Sigmoid colon (tissue), 7 donors: ENCODE data around the gene GRIP1. TPM values are rescaled to one million over a fixed set of nuclear protein-coding genes. Genes with fewer than 3 reads are reported as not detected.

Source experiments
- DNase-seq: peaks from one replicate; pipeline ENCODE4 v3.0.0-alpha.2; 2019
- H3K27ac ChIP-seq, 4 donors: fragments of 200-600 bp; sonication (generic); one replicate each; pipeline ENCODE4 v1.5.1; 2016 to 2019; ENCODE audit warnings: mild to moderate bottlenecking in 1 of 4
- H3K27me3 ChIP-seq, 3 donors: fragments of 200-600 bp; sonication (generic); one replicate each; pipeline ENCODE4 v1.5.1; 2019; ENCODE audit warnings: mild to moderate bottlenecking in 1 of 3
- H3K36me3 ChIP-seq, 4 donors: fragments of 200-600 bp; sonication (generic); one replicate each; pipeline ENCODE4 v1.5.1; 2016 to 2019
- H3K4me1 ChIP-seq, 4 donors: fragments of 200-600 bp; sonication (generic); one replicate each; pipeline ENCODE4 v1.5.1; 2017 to 2019
- H3K4me3 ChIP-seq, 4 donors: fragments of 200-600 bp; sonication (generic); one replicate each; pipeline ENCODE4 v1.5.1; 2017 to 2019; ENCODE audit warnings: mild to moderate bottlenecking in 2 of 4, moderate library complexity in 1 of 4
- H3K9me3 ChIP-seq, 4 donors: fragments of 200-600 bp in 3 of 4; sonication (generic) in 3 of 4; one replicate each; pipeline versions ENCODE4 v1.5.1 to v1.6.1; 2013 to 2019
- EP300 ChIP-seq, 4 donors: sonication (generic); formaldehyde crosslinking; IDR thresholded peaks; one replicate each; pipeline ENCODE4 v1.6.1; 2017; ENCODE audit warnings: antibody characterized with exemption in 4 of 4
- POLR2A ChIP-seq, 2 donors: fragments of 450-650 bp; IDR thresholded peaks; one replicate each; pipeline ENCODE4 v1.6.1; 2016; ENCODE audit warnings: antibody characterized with exemption in 2 of 2, mild to moderate bottlenecking in 2 of 2, moderate library complexity in 2 of 2
- POLR2AphosphoS5 ChIP-seq, 4 donors: sonication (generic); formaldehyde crosslinking; IDR thresholded peaks; one replicate each; pipeline ENCODE4 v1.6.1; 2017; ENCODE audit warnings: antibody characterized with exemption in 4 of 4
- WGBS, 2 donors: extraction: QIAGEN DNeasy Blood & Tissue Kit; methylation state at CpG; one replicate each; pipeline ENCODE4 v1.1.7; 2013; 5-methylcytosine and 5-hydroxymethylcytosine counted together
- intact Hi-C: fragments of 100-400 bp; cut with DNase I; formaldehyde crosslinking; loops from one replicate; pipeline ENCODE4 v1.15.1; 2023
- polyA plus RNA-seq, 3 donors: library from polyadenylated mRNA; stranded (reverse); fragments of 200-250 nt; gene quantifications; one replicate each; pipeline ENCODE4 v1.2.3, GENCODE V29; 2013
- total RNA-seq, 4 donors: library from RNA; depleted of rRNA; stranded (reverse); fragments of >200 nt; gene quantifications; one replicate each; pipeline ENCODE4 v1.1.0, GENCODE V29; 2016
- TF ChIP-seq, protein P1 (sequence below), 4 experiments: fragments of 450-650 bp in 3 of 4; fragments of 200-600 bp in 1 of 4; IDR thresholded peaks; one replicate each; pipeline ENCODE4 v1.5.1; 2016 to 2019; ENCODE audit warnings: antibody characterized with exemption in 4 of 4, mild to moderate bottlenecking in 3 of 4, moderate library complexity in 2 of 4
- donor health status: healthy with polysubstance abuse.
- donor health status: Bipolar disorder and iron deficiency.
- donor health status: healthy.

GRIP1 gene
- total and polyA plus RNA-seq, 7 donors = 0.46 to 14.0 (median 6.3) TPM

DNA sequence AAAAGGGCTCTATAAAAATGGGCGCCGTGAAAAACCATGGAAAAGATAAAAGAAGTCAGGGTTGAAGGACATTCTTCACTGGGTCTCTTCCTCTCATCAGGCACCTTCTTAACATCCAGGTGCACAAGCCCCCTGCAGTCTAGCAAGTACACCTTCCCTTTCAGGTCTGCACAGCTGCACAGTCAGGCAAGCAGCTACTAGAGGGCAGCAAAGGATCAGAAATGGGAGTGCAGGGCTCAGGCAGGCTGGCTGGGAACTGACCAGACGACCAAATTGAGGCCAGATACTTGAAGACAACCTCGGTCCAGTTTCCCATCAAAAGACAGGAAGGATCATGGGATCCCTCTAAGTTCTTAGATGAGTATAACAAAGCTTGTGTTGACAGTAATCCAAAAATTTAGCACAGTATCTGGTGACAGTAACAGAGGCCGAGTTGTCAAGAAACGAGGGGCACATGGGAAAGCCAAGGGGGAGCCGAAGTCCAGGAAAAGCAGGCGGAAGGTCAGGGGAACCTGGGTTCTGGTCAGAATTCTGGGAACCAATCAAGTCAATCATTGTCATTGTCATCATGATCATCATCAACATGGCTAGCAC is 10.1 kb upstream of the GRIP1 start:
- H3K4me1 ChIP-seq = no peaks in the 10 kb centered on the region
- H3K27me3 ChIP-seq = no peaks in the 10 kb centered on the region
- no peaks in the 10 kb centered on the region for H3K36me3 ChIP-seq
- TF ChIP-seq POLR2A (IDR thresholded peaks at IDR 0.05) = no peak
- TF ChIP-seq, protein P1, sequence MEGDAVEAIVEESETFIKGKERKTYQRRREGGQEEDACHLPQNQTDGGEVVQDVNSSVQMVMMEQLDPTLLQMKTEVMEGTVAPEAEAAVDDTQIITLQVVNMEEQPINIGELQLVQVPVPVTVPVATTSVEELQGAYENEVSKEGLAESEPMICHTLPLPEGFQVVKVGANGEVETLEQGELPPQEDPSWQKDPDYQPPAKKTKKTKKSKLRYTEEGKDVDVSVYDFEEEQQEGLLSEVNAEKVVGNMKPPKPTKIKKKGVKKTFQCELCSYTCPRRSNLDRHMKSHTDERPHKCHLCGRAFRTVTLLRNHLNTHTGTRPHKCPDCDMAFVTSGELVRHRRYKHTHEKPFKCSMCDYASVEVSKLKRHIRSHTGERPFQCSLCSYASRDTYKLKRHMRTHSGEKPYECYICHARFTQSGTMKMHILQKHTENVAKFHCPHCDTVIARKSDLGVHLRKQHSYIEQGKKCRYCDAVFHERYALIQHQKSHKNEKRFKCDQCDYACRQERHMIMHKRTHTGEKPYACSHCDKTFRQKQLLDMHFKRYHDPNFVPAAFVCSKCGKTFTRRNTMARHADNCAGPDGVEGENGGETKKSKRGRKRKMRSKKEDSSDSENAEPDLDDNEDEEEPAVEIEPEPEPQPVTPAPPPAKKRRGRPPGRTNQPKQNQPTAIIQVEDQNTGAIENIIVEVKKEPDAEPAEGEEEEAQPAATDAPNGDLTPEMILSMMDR (IDR thresholded peaks at IDR 0.05) = peak in 2 of 4 experiments; percentile 6 to 38
- 56 to 63% methylated on average over 8 of the region's 8 CpGs for WGBS, 2 donors
- no peak for DNase-seq
- no peaks in the 10 kb centered on the region for H3K9me3 ChIP-seq
- H3K4me3 ChIP-seq = no peak overlapping the region
- H3K27ac ChIP-seq = no peak overlapping the region
- intact Hi-C loops = loop anchor here (1.0 kb wide), 1 partner anchor 172 kb away; no protein-coding TSS in a partner anchor

DNA sequence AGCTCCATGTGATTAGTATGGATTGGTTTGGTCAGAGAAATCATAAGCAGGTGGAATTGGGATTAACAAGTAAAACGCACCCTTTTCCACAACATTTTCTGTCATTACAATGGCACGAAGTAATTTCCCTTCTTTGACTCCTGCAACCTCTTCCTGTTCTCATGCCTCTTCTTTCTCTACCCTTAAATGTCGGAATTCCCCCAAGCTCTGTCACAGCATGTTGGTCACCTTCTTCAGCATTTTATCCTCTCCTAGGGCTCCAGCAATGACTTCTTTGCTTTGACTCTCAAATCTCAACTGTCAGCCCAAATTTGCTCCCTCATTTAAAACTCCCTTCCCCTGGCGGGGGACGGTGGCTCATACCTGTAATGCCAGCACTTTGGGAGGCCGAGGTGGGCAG is 5.3 kb upstream of the GRIP1 start:
- intact Hi-C loops = no loop called here
- H3K36me3 ChIP-seq = no peaks in the 10 kb centered on the region
- no peak for DNase-seq
- no peak overlapping the region for H3K4me3 ChIP-seq
- no peaks in the 10 kb centered on the region for H3K27me3 ChIP-seq
- 88 to 92% methylated on average over 6 of the region's 6 CpGs for WGBS, 2 donors
- H3K9me3 ChIP-seq = no peaks in the 10 kb centered on the region
- TF ChIP-seq EP300 (IDR thresholded peaks at IDR 0.05) (no peak), POLR2A (IDR thresholded peaks at IDR 0.05) (no peak), POLR2AphosphoS5 (IDR thresholded peaks at IDR 0.05) (no peak)
- TF ChIP-seq, protein P1 (IDR thresholded peaks at IDR 0.05) = no peak
- no peak overlapping the region for H3K27ac ChIP-seq
- peaks cover 0 to 7% (median 6%) of the 10 kb centered on the region in 4 donors for H3K4me1 ChIP-seq

DNA sequence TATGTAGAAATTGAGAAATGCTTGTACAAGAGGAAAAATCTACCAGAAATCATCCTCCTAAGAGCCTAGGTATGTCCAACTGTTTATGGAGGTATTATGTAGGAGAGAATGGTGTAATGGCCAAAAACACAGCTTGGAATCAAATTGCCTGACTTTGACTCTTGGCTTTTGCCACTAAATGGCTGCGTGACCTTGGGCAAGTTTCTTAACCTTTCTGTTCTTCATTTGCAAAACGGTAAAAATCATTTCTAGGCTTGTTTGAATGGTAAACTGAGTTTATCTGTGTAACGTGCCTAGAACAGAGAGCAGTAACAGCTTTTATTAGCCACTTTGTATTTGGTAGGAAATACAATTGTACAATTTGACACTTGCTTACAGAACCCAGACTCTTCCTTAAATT is 4.9 kb upstream of the GRIP1 start:
- Histone ChIP-seq H3K9me3 (no peaks in the 10 kb centered on the region), H3K36me3 (no peaks in the 10 kb centered on the region), H3K4me1 (peaks cover 0 to 11% (median 9%) of the 10 kb centered on the region in 4 donors), H3K4me3 (no peak overlapping the region), H3K27ac (no peak overlapping the region), H3K27me3 (no peaks in the 10 kb centered on the region)
- TF ChIP-seq POLR2A (IDR thresholded peaks at IDR 0.05) (no peak), POLR2AphosphoS5 (IDR thresholded peaks at IDR 0.05) (no peak), EP300 (IDR thresholded peaks at IDR 0.05) (no peak)
- TF ChIP-seq, protein P1 (IDR thresholded peaks at IDR 0.05) = no peak
- intact Hi-C loops = no loop called here
- 88 to 91% methylated on average over 3 of the region's 3 CpGs for WGBS, 2 donors
- no peak for DNase-seq

DNA sequence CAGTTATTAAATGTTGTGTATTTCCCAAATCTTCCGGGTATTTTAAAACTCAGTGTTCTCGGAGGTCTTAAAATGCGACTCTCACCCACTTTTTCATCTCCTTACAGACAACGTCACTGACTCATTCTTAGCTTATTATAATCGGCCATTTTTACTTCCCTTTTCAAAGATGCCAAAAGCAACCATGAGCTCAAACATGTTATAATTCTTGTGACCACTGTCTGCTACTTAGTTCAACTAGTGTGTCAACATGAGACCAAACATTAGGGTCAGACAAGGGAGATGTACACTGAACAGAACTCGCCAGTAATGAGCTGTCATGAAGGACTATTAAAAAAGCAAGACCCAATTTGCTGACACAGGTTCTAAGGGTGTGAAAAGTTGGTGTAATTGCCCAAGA is 4.2 kb upstream of the GRIP1 start:
- WGBS, 2 donors = 82 to 84% methylated on average over 6 of the region's 6 CpGs
- Histone ChIP-seq H3K36me3 (no peaks in the 10 kb centered on the region), H3K4me3 (no peak overlapping the region), H3K9me3 (no peaks in the 10 kb centered on the region), H3K4me1 (peaks cover 0 to 18% (median 14%) of the 10 kb centered on the region in 4 donors), H3K27me3 (no peaks in the 10 kb centered on the region), H3K27ac (no peak overlapping the region)
- intact Hi-C loops = no loop called here
- TF ChIP-seq, protein P1 (IDR thresholded peaks at IDR 0.05) = no peak
- TF ChIP-seq EP300 (IDR thresholded peaks at IDR 0.05) = no peak
- no peak for TF ChIP-seq POLR2A (IDR thresholded peaks at IDR 0.05)
- TF ChIP-seq POLR2AphosphoS5 (IDR thresholded peaks at IDR 0.05) = no peak
- no peak for DNase-seq
